Endodermal cell (in vitro differentiated cells): Measurements from ENCODE around the gene SH3BGRL2. TPM values are rescaled to one million over a fixed set of nuclear protein-coding genes. Genes with fewer than 3 reads are reported as not detected.

Source experiments
- DNase-seq: peaks from one replicate; pipeline ENCODE4 v3.0.0-alpha.2; 2017
- H3K27ac ChIP-seq: 2 replicates; pipeline ENCODE4 v1.5.1; 2013; ENCODE audit warnings: mild to moderate bottlenecking, low read depth, low read length, moderate library complexity
- H3K27me3 ChIP-seq: 2 replicates; pipeline ENCODE4 v1.6.1; 2013; ENCODE audit warnings: mild to moderate bottlenecking, low read length, moderate library complexity; ENCODE audit not compliant: insufficient read depth, control insufficient read depth, poor library complexity, severe bottlenecking
- H3K36me3 ChIP-seq: 2 replicates; pipeline ENCODE4 v1.7.0; 2013; ENCODE audit warnings: mild to moderate bottlenecking, low read length, moderate library complexity; ENCODE audit not compliant: control insufficient read depth, insufficient read depth
- H3K4me1 ChIP-seq: one replicate; pipeline ENCODE4 v1.7.0; 2013; ENCODE audit warnings: low read length; ENCODE audit not compliant: control insufficient read depth, insufficient read depth
- H3K4me3 ChIP-seq: 2 replicates; pipeline ENCODE4 v1.5.1; 2013; ENCODE audit warnings: mild to moderate bottlenecking, low read length, moderate library complexity
- H3K9ac ChIP-seq: 2 replicates; pipeline ENCODE4 v1.6.1; 2013; ENCODE audit warnings: mild to moderate bottlenecking, low read length, moderate library complexity; ENCODE audit not compliant: poor library complexity, severe bottlenecking; ENCODE audit errors: extremely low read depth
- H3K9me3 ChIP-seq: 2 replicates; pipeline ENCODE4 v1.6.1; 2013; ENCODE audit warnings: mild to moderate bottlenecking, low read length, moderate library complexity; ENCODE audit not compliant: control insufficient read depth
- H3K27ac Mint-ChIP-seq: 2 replicates; pipeline ENCODE4 v1.8.0; 2020; ENCODE audit warnings: mixed read lengths
- H3K27me3 Mint-ChIP-seq: 2 replicates; pipeline ENCODE4 v1.8.0; 2021; ENCODE audit warnings: mild to moderate bottlenecking, mixed read lengths; ENCODE audit not compliant: insufficient read depth
- H3K36me3 Mint-ChIP-seq: 2 replicates; pipeline ENCODE4 v1.8.0; 2020; ENCODE audit warnings: low read depth, mixed read lengths
- H3K4me1 Mint-ChIP-seq: 2 replicates; pipeline ENCODE4 v1.8.0; 2020; ENCODE audit warnings: mixed read lengths
- H3K4me3 Mint-ChIP-seq: 2 replicates; pipeline ENCODE4 v1.8.0; 2020; ENCODE audit warnings: mild to moderate bottlenecking, moderate library complexity, mixed read lengths
- H3K9me3 Mint-ChIP-seq: 2 replicates; pipeline ENCODE4 v1.8.0; 2020; ENCODE audit warnings: mild to moderate bottlenecking, mixed read lengths
- CTCF ChIP-seq: fragments of 200-600 bp; sonication (generic); conservative IDR thresholded peaks from 2 replicates; pipeline ENCODE4 v1.5.0; 2021; ENCODE audit warnings: antibody characterized with exemption, mild to moderate bottlenecking
- WGBS, 2 experiments: methylation state at CpG; one replicate each; pipeline versions ENCODE4 v1.1.5 to v1.1.7; 2013; ENCODE audit warnings: missing lambda C conversion rate in 2 of 2, mixed read lengths in 1 of 2; ENCODE audit not compliant: insufficient coverage in 1 of 2, insufficient read length in 1 of 2; 5-methylcytosine and 5-hydroxymethylcytosine counted together
- total RNA-seq, 2 donors: library from RNA; stranded (reverse); fragmentation: NEBNext Ultra II Directional in 1 of 2; extraction: Animal tissue kit (Norgen Biotek cat#: 25700) in 1 of 2; gene quantifications; 2 replicates in 1 of 2; 3 replicates in 1 of 2; pipeline ENCODE4 v1.2.1, GENCODE V29; 2021

The SH3BGRL2 gene
- total RNA-seq, 2 donors from 2014 or later, result 24.3 to 40.1 TPM

GRCh38 chr6:79699606-79700005 is 68.5 kb downstream of the SH3BGRL2 start:
- H3K27ac ChIP-seq, result no peak overlapping the region
- H3K9me3 ChIP-seq, result no peaks in the 10 kb centered on the region
- H3K4me1 ChIP-seq, result no peaks in the 10 kb centered on the region
- no peaks in the 10 kb centered on the region for H3K27me3 ChIP-seq
- no peak for DNase-seq
- H3K27me3 Mint-ChIP-seq, result no peaks in the 10 kb centered on the region
- H3K36me3 Mint-ChIP-seq, result peaks cover 16% of the 10 kb centered on the region
- no peaks in the 10 kb centered on the region for H3K4me1 Mint-ChIP-seq
- no peak overlapping the region for H3K4me3 Mint-ChIP-seq
- H3K9ac ChIP-seq, result no peak overlapping the region
- TF ChIP-seq CTCF, result no peak
- H3K9me3 Mint-ChIP-seq, result no peaks in the 10 kb centered on the region
- H3K4me3 ChIP-seq, result no peak overlapping the region
- no peak overlapping the region for H3K27ac Mint-ChIP-seq
- peaks cover 9% of the 10 kb centered on the region for H3K36me3 ChIP-seq
- 94 to 98% methylated on average over 6 to 7 of the region's 7 CpGs for WGBS, 2 experiments

- no peaks in the 10 kb centered on the region for H3K9me3 ChIP-seq
- Mint-ChIP-seq H3K27me3 (no peaks in the 10 kb centered on the region), H3K4me3 (no peak overlapping the region), H3K36me3 (peaks cover 14% of the 10 kb centered on the region), H3K27ac (no peak overlapping the region), H3K4me1 (peaks cover 1% of the 10 kb centered on the region), H3K9me3 (no peaks in the 10 kb centered on the region)
- no peak for DNase-seq
- 90% methylated on average over 5 of the region's 5 CpGs for WGBS, 2 experiments
- H3K36me3 ChIP-seq, result peaks cover 9% of the 10 kb centered on the region
- H3K9ac ChIP-seq, result no peak overlapping the region
- TF ChIP-seq CTCF, result no peak
- no peak overlapping the region for H3K4me3 ChIP-seq
- no peaks in the 10 kb centered on the region for H3K4me1 ChIP-seq
- no peak overlapping the region for H3K27ac ChIP-seq
- H3K27me3 ChIP-seq, result no peaks in the 10 kb centered on the region
Measured at GRCh38 chr6:79702691-79703090, 71.6 kb downstream of the SH3BGRL2 start.

- peaks cover 12% of the 10 kb centered on the region for H3K36me3 Mint-ChIP-seq
- H3K27me3 Mint-ChIP-seq, result no peaks in the 10 kb centered on the region
- Histone ChIP-seq H3K27me3 (no peaks in the 10 kb centered on the region), H3K9me3 (no peaks in the 10 kb centered on the region), H3K4me1 (no peaks in the 10 kb centered on the region), H3K27ac (no peak overlapping the region), H3K36me3 (peaks cover 9% of the 10 kb centered on the region), H3K4me3 (no peak overlapping the region), H3K9ac (no peak overlapping the region)
- no peak overlapping the region for H3K4me3 Mint-ChIP-seq
- no peaks in the 10 kb centered on the region for H3K9me3 Mint-ChIP-seq
- WGBS, 2 experiments, result 100% methylated on average over 1 of the region's 2 CpGs; no CpG with 5 or more reads in 1 of the 2 experiments
- no peak overlapping the region for H3K27ac Mint-ChIP-seq
- no peak for TF ChIP-seq CTCF
- H3K4me1 Mint-ChIP-seq, result peaks cover 6% of the 10 kb centered on the region
- DNase-seq, result no peak
Measured at GRCh38 chr6:79704200-79704599, 73.1 kb downstream of the SH3BGRL2 start.
